HL-60 (cell line): ENCODE measurements around the gene NDUFB7.

Source experiments
- DNase-seq, 2 experiments: peaks; one replicate each; pipeline ENCODE4 v3.0.0-alpha.2; 2010 to 2020; ENCODE audit warnings: low read depth in 1 of 2, low spot score in 1 of 2
- H3K27ac ChIP-seq: fragments of 250-450 bp; sonication (Bioruptor Pico); replicated peaks from 2 replicates; pipeline ENCODE4 v1.5.1; 2020; ENCODE audit warnings: mild to moderate bottlenecking, moderate library complexity
- H3K27me3 ChIP-seq: fragments of 250-450 bp; sonication (Bioruptor Pico); 2 replicates; pipeline ENCODE4 v1.5.1; 2021; ENCODE audit warnings: mild to moderate bottlenecking, moderate library complexity; ENCODE audit not compliant: insufficient read depth, poor library complexity, severe bottlenecking
- H3K4me3 ChIP-seq: replicated peaks from 2 replicates; pipeline ENCODE4 v1.5.1; 2011; ENCODE audit warnings: mild to moderate bottlenecking, control low read depth, low read length; ENCODE audit not compliant: insufficient read depth
- GABPA ChIP-seq: IDR thresholded peaks from 2 replicates; pipeline ENCODE4 v1.6.1; 2012; ENCODE audit warnings: low read depth
- POLR2AphosphoS5 ChIP-seq: IDR thresholded peaks from 2 replicates; pipeline ENCODE4 v1.6.1; 2012; ENCODE audit warnings: low read depth
- SPI1 ChIP-seq: IDR thresholded peaks from 2 replicates; pipeline ENCODE4 v1.6.1; 2012; ENCODE audit warnings: low read depth, mild to moderate bottlenecking, borderline replicate concordance
- TF ChIP-seq, protein P1 (sequence below): IDR thresholded peaks from 2 replicates; pipeline ENCODE4 v1.6.1; 2012; ENCODE audit warnings: low read depth; ENCODE audit not compliant: insufficient replicate concordance
- TF ChIP-seq, protein P2 (sequence below): IDR thresholded peaks from one replicate; pipeline ENCODE4 v1.5.1; 2011; ENCODE audit warnings: low read length, control low read depth, inconsistent platforms; ENCODE audit not compliant: insufficient read depth

Gene NDUFB7

DNA sequence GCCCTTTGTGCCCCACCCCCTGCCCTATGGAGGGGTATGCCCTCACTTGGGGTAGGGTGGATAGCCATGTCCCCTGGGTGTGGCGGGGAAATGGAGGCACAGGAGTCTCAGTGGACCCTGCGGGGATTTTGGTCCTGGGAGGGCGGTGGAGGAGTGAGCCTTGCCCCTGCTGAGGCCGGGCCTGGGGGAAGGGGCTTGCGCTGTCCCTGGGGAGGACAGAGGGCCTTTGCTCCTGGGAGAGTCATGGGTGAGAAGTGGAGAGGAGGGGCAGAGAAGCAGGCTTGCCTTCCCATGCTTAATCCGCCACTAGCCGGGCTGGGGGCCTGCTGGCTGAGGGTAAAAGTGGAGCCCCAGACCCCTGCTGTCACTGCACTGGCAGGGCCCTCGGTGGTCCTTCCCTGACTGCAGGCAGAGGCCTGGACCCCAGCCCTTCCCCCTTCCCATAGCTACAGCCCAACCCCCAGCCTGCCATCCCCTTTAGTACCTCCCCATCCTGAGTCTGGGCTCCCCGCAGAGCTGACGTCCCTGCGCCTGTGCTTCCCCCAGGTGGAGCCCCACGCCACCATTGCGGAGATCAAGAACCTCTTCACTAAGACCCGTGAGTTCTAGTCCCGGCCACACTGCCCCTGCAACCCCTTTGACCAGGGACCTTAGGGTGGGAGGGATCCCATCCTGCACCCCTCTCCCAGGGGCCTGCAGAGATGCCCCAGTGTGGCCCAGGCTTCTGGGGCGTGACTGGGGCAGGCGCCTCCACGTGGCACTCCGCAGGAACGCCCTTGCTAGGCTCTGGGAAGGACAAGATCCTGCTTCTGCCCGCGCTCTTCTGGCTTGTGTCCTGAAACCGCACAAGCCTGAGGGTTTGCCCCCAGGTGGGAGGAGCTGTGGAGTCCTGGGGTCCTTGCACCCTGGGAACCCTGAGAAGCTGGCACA lies 8.9 kb downstream of the NDUFB7 start:
- Histone ChIP-seq H3K4me3 (no peak overlapping the region), H3K27ac (no peak overlapping the region), H3K27me3 (no peaks in the 10 kb centered on the region)
- TF ChIP-seq, protein P1, sequence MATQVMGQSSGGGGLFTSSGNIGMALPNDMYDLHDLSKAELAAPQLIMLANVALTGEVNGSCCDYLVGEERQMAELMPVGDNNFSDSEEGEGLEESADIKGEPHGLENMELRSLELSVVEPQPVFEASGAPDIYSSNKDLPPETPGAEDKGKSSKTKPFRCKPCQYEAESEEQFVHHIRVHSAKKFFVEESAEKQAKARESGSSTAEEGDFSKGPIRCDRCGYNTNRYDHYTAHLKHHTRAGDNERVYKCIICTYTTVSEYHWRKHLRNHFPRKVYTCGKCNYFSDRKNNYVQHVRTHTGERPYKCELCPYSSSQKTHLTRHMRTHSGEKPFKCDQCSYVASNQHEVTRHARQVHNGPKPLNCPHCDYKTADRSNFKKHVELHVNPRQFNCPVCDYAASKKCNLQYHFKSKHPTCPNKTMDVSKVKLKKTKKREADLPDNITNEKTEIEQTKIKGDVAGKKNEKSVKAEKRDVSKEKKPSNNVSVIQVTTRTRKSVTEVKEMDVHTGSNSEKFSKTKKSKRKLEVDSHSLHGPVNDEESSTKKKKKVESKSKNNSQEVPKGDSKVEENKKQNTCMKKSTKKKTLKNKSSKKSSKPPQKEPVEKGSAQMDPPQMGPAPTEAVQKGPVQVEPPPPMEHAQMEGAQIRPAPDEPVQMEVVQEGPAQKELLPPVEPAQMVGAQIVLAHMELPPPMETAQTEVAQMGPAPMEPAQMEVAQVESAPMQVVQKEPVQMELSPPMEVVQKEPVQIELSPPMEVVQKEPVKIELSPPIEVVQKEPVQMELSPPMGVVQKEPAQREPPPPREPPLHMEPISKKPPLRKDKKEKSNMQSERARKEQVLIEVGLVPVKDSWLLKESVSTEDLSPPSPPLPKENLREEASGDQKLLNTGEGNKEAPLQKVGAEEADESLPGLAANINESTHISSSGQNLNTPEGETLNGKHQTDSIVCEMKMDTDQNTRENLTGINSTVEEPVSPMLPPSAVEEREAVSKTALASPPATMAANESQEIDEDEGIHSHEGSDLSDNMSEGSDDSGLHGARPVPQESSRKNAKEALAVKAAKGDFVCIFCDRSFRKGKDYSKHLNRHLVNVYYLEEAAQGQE = no peak
- TF ChIP-seq POLR2AphosphoS5 (no peak), SPI1 (no peak), GABPA (no peak)
- TF ChIP-seq, protein P2, sequence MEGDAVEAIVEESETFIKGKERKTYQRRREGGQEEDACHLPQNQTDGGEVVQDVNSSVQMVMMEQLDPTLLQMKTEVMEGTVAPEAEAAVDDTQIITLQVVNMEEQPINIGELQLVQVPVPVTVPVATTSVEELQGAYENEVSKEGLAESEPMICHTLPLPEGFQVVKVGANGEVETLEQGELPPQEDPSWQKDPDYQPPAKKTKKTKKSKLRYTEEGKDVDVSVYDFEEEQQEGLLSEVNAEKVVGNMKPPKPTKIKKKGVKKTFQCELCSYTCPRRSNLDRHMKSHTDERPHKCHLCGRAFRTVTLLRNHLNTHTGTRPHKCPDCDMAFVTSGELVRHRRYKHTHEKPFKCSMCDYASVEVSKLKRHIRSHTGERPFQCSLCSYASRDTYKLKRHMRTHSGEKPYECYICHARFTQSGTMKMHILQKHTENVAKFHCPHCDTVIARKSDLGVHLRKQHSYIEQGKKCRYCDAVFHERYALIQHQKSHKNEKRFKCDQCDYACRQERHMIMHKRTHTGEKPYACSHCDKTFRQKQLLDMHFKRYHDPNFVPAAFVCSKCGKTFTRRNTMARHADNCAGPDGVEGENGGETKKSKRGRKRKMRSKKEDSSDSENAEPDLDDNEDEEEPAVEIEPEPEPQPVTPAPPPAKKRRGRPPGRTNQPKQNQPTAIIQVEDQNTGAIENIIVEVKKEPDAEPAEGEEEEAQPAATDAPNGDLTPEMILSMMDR = no peak
- no peak for DNase-seq

DNA sequence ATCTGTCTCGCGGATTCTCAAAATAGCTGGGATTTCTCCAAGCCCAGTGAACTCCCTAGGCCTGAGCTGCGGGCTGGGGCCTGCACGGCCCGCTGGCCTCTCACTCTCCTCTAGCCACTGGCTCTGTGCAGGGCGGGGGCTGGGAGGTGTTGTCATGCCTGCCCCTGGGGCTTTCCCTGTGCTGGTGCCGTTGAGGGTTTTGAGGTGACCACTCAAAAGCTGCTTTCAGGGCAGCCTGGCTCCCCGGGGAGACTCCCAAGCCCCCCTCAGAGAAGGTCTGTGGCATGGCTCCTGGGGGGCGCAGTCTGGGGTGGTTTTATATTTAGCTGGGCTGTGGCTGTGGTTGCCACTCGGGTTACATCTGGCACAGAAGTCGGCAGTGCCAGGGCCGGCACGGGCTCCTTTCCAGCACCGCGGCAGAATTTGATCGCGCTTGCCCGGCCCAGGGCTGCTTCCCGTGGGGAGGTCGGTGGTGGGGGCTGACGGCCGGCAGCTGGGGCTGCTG lies 10.0 kb downstream of the NDUFB7 start:
- no peaks in the 10 kb centered on the region for H3K27me3 ChIP-seq
- no peak overlapping the region for H3K27ac ChIP-seq
- H3K4me3 ChIP-seq = no peak overlapping the region
- TF ChIP-seq, protein P1 = no peak
- no peak for TF ChIP-seq SPI1
- TF ChIP-seq POLR2AphosphoS5 = no peak
- DNase-seq = no peak

DNA sequence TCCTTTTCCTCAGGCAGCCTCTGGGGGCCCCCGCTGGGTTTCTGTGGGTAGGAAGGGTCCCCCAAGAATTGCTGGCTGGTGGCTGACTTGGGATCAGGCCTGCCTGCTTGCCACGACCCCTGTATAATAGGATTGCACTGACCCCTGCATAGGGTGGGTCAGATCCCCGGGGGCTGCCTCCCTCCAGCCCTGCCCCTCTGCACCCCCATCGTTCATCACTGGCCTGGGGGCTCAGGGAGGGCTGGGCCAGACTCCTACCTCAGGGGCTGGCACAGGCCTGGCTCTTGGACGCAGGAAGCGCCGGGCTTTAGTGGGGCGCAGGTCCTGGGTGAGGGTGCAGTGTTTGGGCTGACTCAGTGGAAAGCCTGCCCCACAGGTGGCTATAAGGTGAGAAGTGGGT lies 10.6 kb downstream of the NDUFB7 start:
- no peak overlapping the region for H3K27ac ChIP-seq
- TF ChIP-seq POLR2AphosphoS5 = no peak
- no peak for TF ChIP-seq SPI1
- TF ChIP-seq, protein P1 = no peak
- no peak for TF ChIP-seq GABPA
- TF ChIP-seq, protein P2 = no peak
- H3K4me3 ChIP-seq = no peak overlapping the region
- H3K27me3 ChIP-seq = no peaks in the 10 kb centered on the region
- DNase-seq = no peak
